ENCODE data around the gene INTS3. TPM values are rescaled to one million over a fixed set of nuclear protein-coding genes. Genes with fewer than 3 reads are reported as not detected.

The INTS3 gene
- total RNA-seq, 1 donor from 2014 or later = 77.3 TPM

GRCh38 chr1:153792631-153793041 is 64.8 kb downstream of the INTS3 start:
- H3K36me3 ChIP-seq = no peaks in the 10 kb centered on the region
- no peak overlapping the region for H3K27ac ChIP-seq
- no peak for TF ChIP-seq CTCF (IDR thresholded peaks at IDR 0.05)
- H3K27me3 ChIP-seq (ENCODE audit: low read depth) = no peaks in the 10 kb centered on the region
- intact Hi-C loops (cut with DNase I) = loop anchor here (10.0 kb wide), 1 partner anchor 192 kb away; the partner anchor contains the start of gene RAB13
- ATAC-seq (no peak), DNase-seq (no peak)
- H3K4me3 ChIP-seq = no peak overlapping the region
- no peaks in the 10 kb centered on the region for H3K9me3 ChIP-seq
- H3K4me1 ChIP-seq = peaks cover 23% of the 10 kb centered on the region

- H3K4me1 ChIP-seq = peaks cover 23% of the 10 kb centered on the region
- no peak for TF ChIP-seq CTCF (IDR thresholded peaks at IDR 0.05)
- no peaks in the 10 kb centered on the region for H3K36me3 ChIP-seq
- no peak overlapping the region for H3K27ac ChIP-seq
- no peaks in the 10 kb centered on the region for H3K27me3 ChIP-seq (ENCODE audit: low read depth)
- ATAC-seq (no peak), DNase-seq (no peak)
- intact Hi-C loops (cut with DNase I) = loop anchor here (10.0 kb wide), 1 partner anchor 191 kb away; the partner anchor contains the start of gene RAB13
- H3K4me3 ChIP-seq = no peak overlapping the region
- H3K9me3 ChIP-seq = no peaks in the 10 kb centered on the region
Measured at GRCh38 chr1:153793261-153793972, 65.6 kb downstream of the INTS3 start.

- Histone ChIP-seq H3K27me3 (ENCODE audit: low read depth) (no peaks in the 10 kb centered on the region), H3K4me3 (no peak overlapping the region), H3K27ac (no peak overlapping the region), H3K4me1 (peaks cover 23% of the 10 kb centered on the region), H3K9me3 (no peaks in the 10 kb centered on the region), H3K36me3 (no peaks in the 10 kb centered on the region)
- DNase-seq (no peak), ATAC-seq (no peak)
- intact Hi-C loops (cut with DNase I) = loop anchor here (10.0 kb wide), 1 partner anchor 191 kb away; the partner anchor contains the start of gene RAB13
- TF ChIP-seq CTCF (IDR thresholded peaks at IDR 0.05) = no peak
Measured at GRCh38 chr1:153793973-153794615, 66.2 kb downstream of the INTS3 start.

GRCh38 chr1:153794624-153795329 is 66.9 kb downstream of the INTS3 start:
- Histone ChIP-seq H3K27me3 (ENCODE audit: low read depth) (no peaks in the 10 kb centered on the region), H3K4me1 (peaks cover 19% of the 10 kb centered on the region), H3K9me3 (no peaks in the 10 kb centered on the region), H3K27ac (no peak overlapping the region), H3K36me3 (no peaks in the 10 kb centered on the region), H3K4me3 (no peak overlapping the region)
- intact Hi-C loops (cut with DNase I) = loop anchor here (10.0 kb wide), 1 partner anchor 190 kb away; the partner anchor contains the start of gene RAB13
- no peak for TF ChIP-seq CTCF (IDR thresholded peaks at IDR 0.05)
- DNase-seq (no peak), ATAC-seq (no peak)

GRCh38 chr1:153795330-153795837 is 67.5 kb downstream of the INTS3 start:
- Histone ChIP-seq H3K4me1 (peaks cover 13% of the 10 kb centered on the region), H3K27me3 (ENCODE audit: low read depth) (no peaks in the 10 kb centered on the region), H3K9me3 (no peaks in the 10 kb centered on the region), H3K36me3 (no peaks in the 10 kb centered on the region), H3K4me3 (no peak overlapping the region), H3K27ac (no peak overlapping the region)
- intact Hi-C loops (cut with DNase I) = loop anchor here (10.0 kb wide), 1 partner anchor 189 kb away; the partner anchor contains the start of gene RAB13
- DNase-seq (no peak), ATAC-seq (no peak)
- TF ChIP-seq CTCF (IDR thresholded peaks at IDR 0.05) = no peak
